GM23338 (cell line): ENCODE measurements around the gene GTF2F1.

Experiments
- CREB1 ChIP-seq: fragments of 250-450 bp; sonication (Bioruptor Pico); IDR thresholded peaks from 2 replicates; pipeline ENCODE4 v1.5.0; 2020; ENCODE audit warnings: low read depth, mild to moderate bottlenecking, moderate library complexity
- CTCF ChIP-seq, 2 experiments: fragments of 200-600 bp in 1 of 2; sonication (generic) in 1 of 2; conservative IDR thresholded peaks; 2 replicates each; pipeline versions ENCODE4 v1.5.1 to v1.6.1; 2016 to 2017; ENCODE audit warnings: antibody characterized with exemption in 2 of 2, low read depth in 2 of 2, mild to moderate bottlenecking in 2 of 2, moderate library complexity in 1 of 2
- EZH2 ChIP-seq: fragments of 200-600 bp; sonication (generic); IDR thresholded peaks from one replicate; pipeline ENCODE4 v1.8.0; 2017; ENCODE audit warnings: antibody characterized with exemption, mild to moderate bottlenecking, low read depth; ENCODE audit not compliant: unreplicated experiment
- EZH2phosphoT487 ChIP-seq: fragments of 200-600 bp; sonication (generic); IDR thresholded peaks from one replicate; pipeline ENCODE4 v1.8.1; 2018; ENCODE audit warnings: antibody characterized with exemption; ENCODE audit not compliant: unreplicated experiment
- JUNB ChIP-seq: IDR thresholded peaks from one replicate; pipeline ENCODE4 v1.6.1; 2016; ENCODE audit warnings: antibody characterized with exemption; ENCODE audit not compliant: unreplicated experiment
- NANOG ChIP-seq: IDR thresholded peaks from 2 replicates; pipeline ENCODE4 v1.6.1; 2016; ENCODE audit warnings: antibody characterized with exemption, borderline replicate concordance
- POLR2AphosphoS5 ChIP-seq: IDR thresholded peaks from 2 replicates; pipeline ENCODE4 v1.6.1; 2016; ENCODE audit warnings: antibody characterized with exemption, low read depth
- REST ChIP-seq: IDR thresholded peaks from one replicate; pipeline ENCODE4 v1.6.1; 2018; ENCODE audit warnings: antibody characterized with exemption; ENCODE audit not compliant: unreplicated experiment
- STAT1 ChIP-seq: IDR thresholded peaks from one replicate; pipeline ENCODE4 v1.6.1; 2016; ENCODE audit warnings: antibody characterized with exemption; ENCODE audit not compliant: unreplicated experiment
- ZNF114 ChIP-seq: fragments of 250-450 bp; sonication (Bioruptor Pico); IDR thresholded peaks from 2 replicates; pipeline ENCODE4 v1.5.0; 2020; ENCODE audit warnings: mild to moderate bottlenecking, moderate library complexity
- ZNF331 ChIP-seq: fragments of 250-450 bp; sonication (Bioruptor Pico); IDR thresholded peaks from 2 replicates; pipeline ENCODE4 v1.5.0; 2020; ENCODE audit warnings: low read depth, mild to moderate bottlenecking, moderate library complexity

- TF ChIP-seq CTCF (conservative IDR thresholded peaks at IDR 0.05; ENCODE audit: low read depth in 2 of 2) (no peak), POLR2AphosphoS5 (no peak), EZH2phosphoT487 (no peak), EZH2 (no peak), REST (no peak), STAT1 (no peak), ZNF114 (CRISPR knock-in tag) (no peak), JUNB (no peak), CREB1 (CRISPR knock-in tag) (no peak), NANOG (no peak), ZNF331 (CRISPR knock-in tag) (no peak)
Observed at GRCh38 chr19:6364353-6364752, 28.6 kb downstream of the GTF2F1 start.
